Stimulated activated CD8-positive, alpha-beta memory T cell treated with anti-CD3 and anti-CD28 coated beads, Interleukin-4, amount 100 ng/mL, for 4 hours (primary cell): ENCODE results near the gene PARN.

Experiments used
- DNase-seq, 2 donors: peaks; one replicate each; pipeline ENCODE4 v3.0.0-alpha.2; 2020; ENCODE audit warnings: low read depth in 2 of 2, low spot score in 1 of 2

The PARN gene

DNA sequence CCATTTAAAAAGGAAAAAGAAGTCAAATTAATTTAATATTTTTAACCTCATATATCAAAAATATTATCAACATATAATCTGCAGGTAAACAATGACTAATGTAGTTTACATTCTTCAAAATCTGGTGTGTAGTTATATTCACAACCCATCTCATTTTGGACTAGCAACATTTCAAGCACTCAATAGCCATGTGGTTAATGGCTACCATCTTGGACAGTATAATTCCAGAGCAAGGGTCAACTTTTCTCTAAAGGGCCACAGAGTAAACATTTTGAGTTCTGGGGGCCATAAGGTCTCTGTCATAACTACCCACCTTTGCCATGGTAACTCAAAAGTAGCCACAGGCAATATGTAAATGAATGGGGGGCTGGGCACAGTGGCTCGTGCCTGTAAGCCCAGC, 153.9 kb downstream of the PARN start:
- DNase-seq, result no peak

DNA sequence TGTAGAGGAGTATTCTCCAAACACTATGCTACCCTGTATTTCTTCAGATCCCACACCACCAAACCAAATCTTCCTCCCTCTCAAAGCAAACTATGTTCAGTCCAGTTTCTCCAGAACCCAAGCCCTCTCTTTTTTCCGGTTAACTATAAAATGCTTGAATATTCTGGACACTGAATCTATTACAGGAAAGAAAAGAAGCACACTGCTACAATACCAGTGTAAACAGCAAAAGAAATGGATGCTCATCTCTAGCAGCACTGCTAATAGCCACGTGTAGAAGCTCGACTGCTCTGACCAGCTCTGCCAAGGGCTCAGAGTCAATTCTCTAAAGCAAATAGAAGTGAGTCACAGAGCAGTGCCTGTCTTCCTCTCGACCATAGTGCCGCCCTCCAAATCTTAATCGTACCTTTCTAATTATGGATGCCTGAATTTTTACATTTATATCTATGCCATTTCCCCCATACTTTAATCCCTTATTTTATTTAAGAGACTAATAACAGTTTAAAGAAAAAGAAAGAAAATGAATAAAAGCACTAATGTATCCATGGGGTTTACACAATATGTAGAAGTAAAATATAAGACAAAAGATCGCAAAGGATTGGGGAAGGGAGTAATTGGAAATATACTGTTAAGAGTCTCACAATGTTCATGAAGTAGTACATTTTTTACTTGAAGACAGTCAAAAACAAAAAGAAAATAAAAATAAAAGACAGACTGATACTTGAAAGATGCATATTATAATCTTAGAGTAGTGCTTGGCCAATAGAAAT, 154.5 kb downstream of the PARN start:
- no peak for DNase-seq

DNA sequence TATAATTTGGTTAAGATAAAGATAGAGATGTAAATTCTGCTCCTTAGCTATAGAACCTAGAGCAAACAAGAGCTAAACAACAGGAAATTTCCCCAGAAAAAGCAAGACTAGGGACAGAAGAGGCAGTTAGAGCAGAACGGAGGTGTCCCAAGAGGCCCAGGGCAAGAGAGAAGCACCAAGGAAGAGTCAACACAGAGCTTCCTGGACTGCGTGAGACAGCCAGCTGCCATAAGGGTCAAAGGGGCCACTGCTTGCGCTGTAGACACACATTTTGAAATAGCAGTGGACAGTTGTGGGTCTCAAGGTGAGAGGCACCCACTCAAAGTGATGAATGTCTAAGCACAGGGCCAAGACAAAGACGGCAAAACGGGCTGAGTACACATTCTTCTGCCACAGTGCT, 156.6 kb downstream of the PARN start:
- DNase-seq, result no peak

DNA sequence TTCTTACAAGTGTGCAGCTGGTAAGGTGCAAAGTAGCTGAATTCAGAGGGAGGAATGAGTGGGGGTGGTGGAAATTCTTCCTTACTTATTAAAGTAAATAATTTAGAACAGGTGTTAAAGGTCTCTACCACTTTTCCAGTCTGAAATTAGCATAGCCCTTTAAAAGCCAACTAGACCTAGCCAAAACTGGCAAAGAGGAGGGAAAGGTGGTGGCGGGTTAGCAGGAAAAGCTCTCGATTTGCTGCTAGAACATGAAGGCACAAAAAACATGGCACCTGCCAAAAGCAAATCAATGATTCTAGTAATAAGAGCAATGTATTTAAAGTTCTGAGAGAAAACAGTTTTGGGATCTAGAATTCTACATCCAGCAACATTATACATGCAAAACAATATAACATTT, 157.7 kb downstream of the PARN start:
- no peak for DNase-seq

DNA sequence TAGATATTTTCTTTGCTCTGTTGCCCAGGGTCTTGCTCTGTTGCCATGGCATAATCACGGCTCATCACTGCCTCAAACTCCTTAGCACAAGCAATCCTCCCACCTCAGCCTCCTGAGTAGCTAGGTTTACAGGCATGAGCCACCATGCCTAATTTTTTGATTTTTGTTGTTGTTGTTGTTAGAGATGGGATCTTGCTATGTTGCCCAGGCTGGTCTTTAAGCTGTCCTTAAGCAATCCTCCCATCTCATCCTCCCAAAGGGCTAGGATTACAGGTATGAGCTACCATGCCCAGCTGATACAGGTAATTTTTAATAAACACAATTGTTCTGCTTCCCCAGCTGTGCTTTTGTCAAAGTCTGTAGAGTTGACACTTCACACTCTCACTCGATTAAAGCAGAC, 159.3 kb downstream of the PARN start:
- DNase-seq, result no peak

DNA sequence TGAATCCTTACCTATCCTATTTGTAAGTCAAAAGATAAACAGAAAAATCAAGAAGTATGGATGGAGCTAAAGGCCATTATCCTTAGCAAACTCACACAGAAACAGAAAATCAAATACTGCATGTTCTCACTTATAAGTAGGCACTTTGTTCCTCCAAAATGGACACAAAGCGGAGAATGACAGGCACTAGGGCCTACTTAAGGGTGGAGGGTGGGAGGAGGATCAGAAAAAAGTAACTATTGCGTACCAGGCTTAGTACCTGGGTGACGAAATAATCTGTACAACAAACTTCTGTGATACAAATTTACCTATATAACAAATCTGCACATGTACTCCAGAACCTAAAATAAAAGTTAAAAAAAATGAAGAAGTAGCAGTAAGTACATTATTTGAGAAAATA, 164.3 kb downstream of the PARN start:
- DNase-seq, result no peak

DNA sequence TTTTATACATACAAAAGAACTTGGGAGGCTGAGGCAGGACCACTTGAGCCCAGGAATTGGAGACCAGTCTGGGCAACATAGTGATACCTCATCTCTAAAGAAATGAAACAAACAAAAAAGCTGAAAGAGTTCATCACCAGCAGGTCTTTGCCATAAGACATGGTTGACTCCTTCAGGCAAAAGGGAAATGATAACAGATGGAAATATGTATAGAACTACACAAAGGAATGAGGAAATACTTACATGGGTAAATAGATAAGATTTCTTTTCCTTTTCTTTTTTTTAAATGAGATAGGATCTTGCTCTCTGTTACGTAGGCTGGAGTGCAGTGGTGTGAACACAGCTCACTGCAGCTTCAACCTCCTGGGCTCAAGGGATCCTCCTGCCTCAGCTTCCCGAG, 165.3 kb downstream of the PARN start:
- no peak for DNase-seq

DNA sequence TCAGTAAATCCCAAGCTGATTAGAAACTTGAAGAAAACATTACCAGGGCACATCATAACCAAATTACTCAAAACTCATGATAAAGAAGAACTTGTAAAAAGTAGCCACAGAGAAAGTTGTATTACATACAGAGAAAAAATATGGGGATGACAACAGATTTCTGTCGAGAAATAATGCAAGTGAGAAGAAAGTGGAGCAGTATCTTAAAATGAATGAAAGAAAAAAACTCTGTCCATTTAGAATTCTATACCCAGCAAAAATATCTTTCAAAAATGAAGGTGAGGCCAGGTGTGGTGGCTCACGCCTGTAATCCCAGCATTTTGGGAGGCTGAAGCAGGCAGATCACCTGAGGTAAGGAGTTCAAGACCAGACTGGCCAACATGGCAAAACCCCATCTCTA, 165.9 kb downstream of the PARN start:
- no peak for DNase-seq

DNA sequence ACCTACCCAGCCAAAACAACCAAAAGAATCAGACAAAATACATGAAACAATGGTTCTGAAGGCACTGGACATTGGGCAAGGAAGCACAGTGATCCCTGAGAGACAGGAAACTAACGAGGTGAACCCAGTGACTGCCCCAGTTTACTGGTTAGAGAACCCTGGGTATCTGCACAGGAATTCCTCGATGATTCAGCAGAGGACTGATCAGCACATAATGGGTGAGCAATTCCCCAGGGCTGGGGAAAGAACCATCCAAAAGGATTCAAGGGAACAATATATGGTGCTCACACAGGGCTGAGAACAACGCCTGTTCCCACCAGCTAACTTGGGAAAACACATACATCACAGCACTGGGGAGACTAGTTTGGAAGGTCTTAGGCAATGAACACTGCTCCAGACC, 167.2 kb downstream of the PARN start:
- DNase-seq, result no peak

DNA sequence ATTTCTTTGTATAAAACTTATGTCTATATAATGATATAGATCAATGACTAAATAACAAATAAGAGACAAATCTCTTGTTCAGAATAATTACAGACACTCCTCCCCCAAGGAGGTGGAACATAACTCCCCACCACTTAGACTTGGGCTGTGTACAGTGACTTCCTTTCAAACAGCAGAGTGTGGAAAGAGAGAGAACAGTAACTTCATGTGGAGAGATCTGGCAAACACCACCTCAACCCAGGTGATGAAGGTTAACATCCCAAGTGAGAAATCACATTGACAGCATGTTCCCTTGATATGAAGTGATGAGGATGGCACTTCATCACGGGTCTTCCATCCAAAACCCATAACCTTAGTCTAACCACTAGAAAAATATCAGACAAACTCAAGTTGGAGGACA, 169.3 kb downstream of the PARN start:
- DNase-seq, result no peak

DNA sequence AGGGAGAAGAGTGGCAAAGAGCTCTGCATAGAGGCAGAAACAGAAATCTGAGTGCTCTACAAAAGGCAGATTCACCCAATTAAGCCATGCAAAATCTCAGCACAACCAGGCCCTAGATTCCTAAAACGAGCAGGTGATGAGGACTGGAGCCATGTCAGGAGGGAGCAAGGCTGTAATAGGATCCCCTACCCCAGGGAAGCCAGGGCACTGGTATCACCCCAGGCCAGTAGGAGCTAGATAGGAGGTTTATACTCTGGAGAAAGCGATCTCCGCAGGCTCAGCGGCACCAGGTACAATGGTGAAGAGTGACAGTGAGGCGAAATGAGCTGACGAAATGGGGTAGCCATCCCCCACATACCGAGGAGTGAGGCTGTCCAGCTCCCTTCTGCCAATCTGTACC, 171.5 kb downstream of the PARN start:
- DNase-seq, result no peak

DNA sequence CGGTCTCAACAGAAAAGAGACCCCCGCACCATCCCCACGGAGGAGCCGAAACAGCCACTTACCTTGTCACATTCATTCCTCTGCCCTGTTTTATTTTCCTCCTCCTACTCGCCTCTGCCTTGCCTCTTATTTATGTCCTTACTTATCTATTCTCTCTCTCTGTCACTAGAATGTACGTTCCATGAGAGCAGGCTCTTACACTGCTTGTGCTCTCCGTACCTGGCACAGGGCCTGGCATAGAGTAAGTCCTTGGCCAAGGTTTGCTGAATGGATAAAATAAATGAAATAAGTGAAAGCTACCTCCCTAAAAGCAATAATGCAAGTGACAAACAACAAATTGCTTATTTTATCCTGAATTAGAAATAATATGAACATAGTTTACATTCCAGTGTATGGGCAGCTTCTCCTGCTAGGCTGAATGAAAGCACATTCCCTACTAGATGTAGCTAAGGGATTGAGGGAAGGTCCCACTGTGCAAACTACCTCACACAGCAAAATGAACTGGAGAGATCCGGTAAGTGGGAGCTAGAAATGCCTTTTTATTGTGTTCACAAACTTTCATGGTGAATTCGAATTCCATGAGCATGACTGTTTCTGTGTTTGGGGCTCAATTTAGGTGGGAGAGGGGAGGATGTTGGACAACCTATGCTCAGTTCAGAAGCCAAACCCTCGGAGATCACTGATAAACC, 173.1 kb downstream of the PARN start:
- DNase-seq, result no peak

DNA sequence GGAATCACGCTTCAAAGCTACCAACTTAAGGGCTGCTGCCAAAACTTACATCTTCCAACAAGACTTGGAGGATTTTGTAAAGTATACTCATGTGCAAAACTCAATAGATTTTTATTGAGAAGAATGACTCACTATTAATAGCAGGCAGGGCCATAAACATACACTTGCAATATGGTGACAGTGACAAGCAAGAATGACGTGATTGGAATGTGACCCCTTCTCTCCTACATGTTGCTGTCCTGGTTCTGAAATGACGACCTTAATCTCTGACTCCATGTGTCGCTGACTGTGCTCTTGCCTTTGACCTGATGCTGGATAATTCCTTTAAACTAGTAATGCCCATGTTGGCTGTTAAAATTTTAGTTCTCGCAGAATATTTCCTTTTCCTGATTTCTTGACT, 174.5 kb downstream of the PARN start:
- no peak for DNase-seq

DNA sequence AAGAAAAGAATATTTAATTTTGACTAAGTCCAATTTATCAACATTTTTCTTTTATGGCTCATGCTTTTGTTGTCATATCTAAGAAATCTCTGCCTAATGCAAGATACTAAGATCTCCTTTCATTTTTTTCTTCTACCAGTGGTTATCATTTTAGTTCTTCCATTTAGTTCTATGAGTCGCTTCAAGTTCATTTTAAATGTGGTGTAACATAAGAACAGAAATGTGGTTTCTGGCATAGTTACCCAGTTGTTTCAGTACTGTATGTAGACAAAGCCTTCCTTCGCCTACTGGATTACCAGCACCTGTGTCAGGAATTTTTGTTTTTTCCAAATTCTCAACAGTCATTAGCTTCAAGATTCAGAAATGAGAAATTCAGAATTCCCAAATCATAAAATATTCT, 175.7 kb downstream of the PARN start:
- DNase-seq, result no peak

DNA sequence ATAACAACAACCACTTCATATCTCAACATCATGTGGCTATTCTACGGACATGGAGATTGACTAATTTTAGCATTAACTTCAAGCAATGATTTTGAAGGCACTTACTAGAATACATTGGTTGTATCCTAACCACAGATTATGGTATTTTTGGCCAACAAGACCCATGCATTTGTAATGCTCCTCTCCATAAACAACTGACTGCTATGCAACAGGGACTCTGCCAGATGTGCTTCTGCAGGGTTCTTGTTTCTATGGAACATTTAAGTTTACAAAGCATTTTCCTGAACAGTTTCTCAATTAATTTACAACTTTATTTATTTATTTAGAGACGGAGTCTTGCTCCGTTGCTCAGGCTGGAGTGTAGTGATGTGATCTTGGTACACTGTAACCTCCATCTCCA, 178.0 kb downstream of the PARN start:
- no peak for DNase-seq

DNA sequence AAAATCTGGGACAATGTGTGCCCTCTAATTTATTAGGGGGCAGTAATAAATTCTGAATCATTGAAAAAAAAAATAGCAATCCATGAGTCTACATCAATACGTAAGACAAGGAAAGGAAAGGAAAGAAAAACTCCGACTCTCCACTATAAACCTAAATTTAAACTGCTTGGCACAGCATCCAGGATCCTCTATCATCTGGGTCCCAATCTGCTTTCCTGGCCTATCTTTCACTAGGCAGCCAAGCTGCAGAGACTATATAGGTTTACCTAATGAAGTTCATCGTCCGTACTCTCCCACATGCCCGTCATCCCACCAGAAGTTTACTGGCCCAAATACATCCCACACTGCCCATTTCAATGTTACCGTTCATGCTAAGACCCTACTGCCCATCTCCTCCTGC, 179.2 kb downstream of the PARN start:
- no peak for DNase-seq

DNA sequence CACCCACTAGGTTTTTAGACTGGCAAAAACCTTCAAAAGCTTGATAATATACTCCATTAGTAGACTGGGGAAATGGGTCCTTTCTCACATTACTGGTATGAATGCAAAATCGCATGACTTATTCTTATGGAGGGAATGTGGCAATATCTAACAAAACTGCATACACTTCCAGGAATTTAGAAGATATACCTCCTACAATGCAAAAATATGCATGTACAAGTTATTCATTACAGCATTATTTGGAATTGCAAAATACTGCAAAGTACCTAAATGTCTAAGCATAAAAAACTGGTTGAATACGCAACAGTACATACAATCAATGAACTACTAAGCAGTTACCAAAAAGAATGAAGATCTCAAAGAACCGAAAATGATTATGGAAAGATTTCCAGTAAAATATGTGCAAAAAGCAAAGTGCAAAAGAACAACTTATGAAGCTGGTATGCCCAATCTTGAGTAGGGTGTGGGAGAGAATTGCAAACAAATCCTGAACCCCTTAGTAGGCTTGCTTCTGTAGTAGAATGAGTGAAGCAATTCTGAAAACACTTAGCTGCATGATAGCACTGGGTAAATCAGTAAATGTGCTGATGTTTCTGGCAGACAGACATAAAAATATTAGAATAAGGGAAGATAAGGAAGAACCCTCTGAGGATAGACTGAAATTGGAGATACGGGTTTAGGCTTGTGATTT, 180.1 kb downstream of the PARN start:
- DNase-seq, result no peak

DNA sequence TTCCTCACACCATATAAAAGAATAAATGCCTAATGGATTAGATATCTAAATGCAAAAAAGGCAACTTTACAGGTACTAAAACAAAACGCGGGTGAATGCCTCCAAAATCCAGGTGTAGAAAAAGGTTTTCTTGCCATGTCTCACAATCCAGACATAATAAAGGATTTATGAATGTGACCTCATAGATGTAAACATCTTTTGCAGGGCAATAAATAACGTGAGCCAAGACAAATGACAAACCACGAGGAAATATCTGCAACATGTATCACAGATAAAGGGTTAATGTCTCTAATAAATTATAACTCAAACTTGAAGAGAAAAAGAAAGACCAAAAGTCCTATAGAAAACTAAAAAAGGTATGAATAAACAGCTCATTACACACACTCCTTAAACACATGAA, 180.7 kb downstream of the PARN start:
- DNase-seq, result no peak

DNA sequence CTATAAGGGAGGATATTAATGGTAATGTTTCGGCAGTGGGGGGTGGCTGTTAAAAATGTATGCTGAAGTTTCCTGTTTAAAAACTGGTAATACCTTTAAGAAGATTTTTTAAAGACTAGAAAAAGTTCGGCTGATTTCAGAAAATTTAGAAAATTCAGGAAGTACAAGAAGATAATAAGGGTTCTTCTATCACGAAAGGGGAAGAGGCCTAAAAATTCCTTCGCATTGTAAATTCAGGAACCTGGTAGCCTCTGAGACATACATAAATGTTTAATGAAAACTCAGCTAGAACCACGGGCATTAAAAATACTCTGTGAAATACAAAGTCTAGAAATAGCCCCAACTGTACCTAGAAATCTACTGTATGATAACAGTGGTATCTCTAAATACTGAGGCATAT, 181.2 kb downstream of the PARN start:
- DNase-seq, result no peak

DNA sequence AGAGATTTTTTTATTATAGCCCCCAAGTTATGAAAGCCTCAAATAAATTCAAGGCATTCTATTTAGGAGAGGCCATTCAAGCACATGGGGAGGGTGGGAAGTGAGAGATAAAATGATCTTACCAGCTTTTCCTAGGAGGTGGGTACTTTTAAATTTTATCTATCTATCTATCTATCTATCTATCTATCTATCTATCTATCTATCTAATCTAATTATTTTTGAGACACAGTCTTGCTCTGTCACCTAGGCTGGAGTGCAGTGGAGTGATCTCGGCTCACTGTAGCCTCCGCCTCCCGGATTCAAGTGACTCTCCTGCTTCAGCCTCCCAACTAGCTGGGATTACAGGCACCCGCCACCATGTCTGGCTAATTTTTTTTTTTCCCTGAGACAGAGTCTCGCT, 182.3 kb downstream of the PARN start:
- DNase-seq, result no peak

DNA sequence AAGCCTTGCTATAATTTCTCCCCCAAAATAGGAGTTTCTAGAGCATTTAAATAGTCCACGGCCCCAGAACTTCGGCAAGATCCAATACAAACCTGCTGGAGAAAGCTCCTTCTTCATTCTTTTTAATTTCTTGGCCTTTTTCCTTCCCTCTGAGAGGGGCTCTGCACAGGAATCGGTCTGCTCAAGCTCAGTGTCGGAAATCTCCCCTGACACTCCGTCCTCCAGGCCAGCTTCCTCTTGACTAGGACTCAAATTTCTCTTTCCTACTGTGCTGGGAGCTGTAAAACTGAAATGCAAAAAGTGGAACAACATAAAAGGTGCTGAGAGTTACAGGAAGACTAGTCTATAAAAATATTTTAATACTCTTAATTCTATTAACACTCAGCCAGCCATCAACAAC, 183.3 kb downstream of the PARN start:
- no peak for DNase-seq

DNA sequence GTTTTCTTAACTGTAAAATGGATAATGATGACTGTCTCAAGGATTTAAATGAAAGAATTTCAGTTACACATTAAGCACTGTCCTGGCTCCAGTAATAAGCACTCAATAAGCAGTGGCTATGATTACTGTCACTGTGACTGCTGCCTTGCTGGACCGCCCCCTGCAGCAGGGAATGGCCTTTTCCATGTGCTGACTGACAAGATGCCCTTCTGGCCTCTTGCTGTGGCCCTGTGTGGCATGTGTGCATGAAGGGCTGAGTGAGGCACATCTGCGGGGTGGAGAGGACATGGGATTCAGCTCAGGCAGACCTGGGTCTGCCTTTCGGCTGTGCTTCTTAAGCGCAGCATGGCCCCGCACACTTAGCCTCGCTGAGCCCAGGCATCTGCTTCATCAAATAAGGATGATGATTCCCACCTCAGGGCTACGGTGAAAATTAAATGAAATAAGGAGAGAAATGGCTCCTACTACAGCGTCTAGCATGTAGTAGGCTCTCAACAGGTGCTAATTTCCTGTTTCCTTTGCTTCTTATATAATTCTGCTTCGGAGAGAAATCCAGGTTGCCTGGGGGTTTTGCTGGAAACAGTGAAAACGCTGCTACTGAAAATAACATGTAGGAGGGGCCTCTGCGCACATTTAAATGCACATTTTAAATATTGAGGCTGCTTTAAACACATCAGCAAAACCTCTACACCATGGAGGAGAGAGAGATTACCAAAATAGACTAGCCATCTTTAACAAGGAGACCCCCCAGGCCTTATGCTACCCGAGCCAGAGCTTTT, 183.9 kb downstream of the PARN start:
- DNase-seq, result no peak
